CD4-positive, alpha-beta T cell treated with Interleukin-1 beta for 1 hour (primary cell): ENCODE data around the gene FGR.

Experiments used
- DNase-seq, 2 donors: peaks; one replicate each; pipeline ENCODE4 v3.0.0-alpha.2; 2020 to 2022

The FGR gene

GRCh38 chr1:27585684-27586083 lies 49.3 kb downstream of the FGR start:
- DNase-seq = no peak

GRCh38 chr1:27584453-27584852 lies 50.5 kb downstream of the FGR start:
- DNase-seq = no peak

- no peak for DNase-seq
Measured at GRCh38 chr1:27583479-27583878, 51.5 kb downstream of the FGR start.

- DNase-seq = no peak
Measured at GRCh38 chr1:27581823-27582243, 53.2 kb downstream of the FGR start.

GRCh38 chr1:27577504-27578188 lies 57.3 kb downstream of the FGR start:
- DNase-seq = no peak

- DNase-seq = no peak
Measured at GRCh38 chr1:27576806-27577227, 58.2 kb downstream of the FGR start.

- DNase-seq = no peak
Measured at GRCh38 chr1:27575840-27576331, 59.1 kb downstream of the FGR start.

GRCh38 chr1:27574871-27575831 lies 59.8 kb downstream of the FGR start:
- no peak for DNase-seq

- no peak for DNase-seq
Measured at GRCh38 chr1:27574001-27574781, 60.8 kb downstream of the FGR start.

- DNase-seq = no peak
Measured at GRCh38 chr1:27572679-27573426, 62.1 kb downstream of the FGR start.

GRCh38 chr1:27572019-27572678 lies 62.8 kb downstream of the FGR start:
- no peak for DNase-seq

GRCh38 chr1:27571439-27572018 lies 63.5 kb downstream of the FGR start:
- no peak for DNase-seq

- DNase-seq = no peak
Measured at GRCh38 chr1:27570784-27571183, 64.2 kb downstream of the FGR start.

- DNase-seq = no peak
Measured at GRCh38 chr1:27570356-27570755, 64.6 kb downstream of the FGR start.

- DNase-seq = no peak
Measured at GRCh38 chr1:27569506-27570291, 65.3 kb downstream of the FGR start.

- no peak for DNase-seq
Measured at GRCh38 chr1:27569088-27569460, 65.9 kb downstream of the FGR start.

GRCh38 chr1:27568300-27569087 lies 66.5 kb downstream of the FGR start:
- DNase-seq = peak; percentile 95 to 96

- no peak for DNase-seq
Measured at GRCh38 chr1:27567971-27568299, 67.0 kb downstream of the FGR start.

GRCh38 chr1:27567146-27567526 lies 67.8 kb downstream of the FGR start:
- DNase-seq = no peak
